Measurements from ENCODE around the gene TMEM187.

TMEM187 gene

GRCh38 chrX:154019061-154019621 lies 46.6 kb downstream of the TMEM187 start:
- Histone ChIP-seq H3K23ac (ENCODE audit: low read length) (no peak overlapping the region), H3K36me3 (ENCODE audit: control insufficient read depth in 1 of 2, insufficient read depth in 2 of 2, low read length in 2 of 2) (peaks cover 27 to 29% of the 10 kb centered on the region in 2 experiments), H2AK5ac (ENCODE audit: low read length) (peak overlapping the region; percentile 44), H3K9ac (ENCODE audit: low read length) (peak overlapping the region; percentile 52), H3K14ac (ENCODE audit: low read length) (peak overlapping the region; percentile 55), H2BK120ac (ENCODE audit: insufficient read depth, low read length, poor library complexity) (peak overlapping the region; percentile 7), H2BK12ac (ENCODE audit: low read length) (no peak overlapping the region), H3K79me2 (ENCODE audit: control insufficient read depth, insufficient read depth, low read length, poor library complexity) (peaks cover 6% of the 10 kb centered on the region), H3K4me1 (ENCODE audit: control insufficient read depth in 1 of 2, insufficient read depth in 2 of 2, low read length in 2 of 2) (peaks cover 11 to 23% of the 10 kb centered on the region in 2 experiments), H3K27ac (ENCODE audit: low read depth, low read length) (no peak overlapping the region), H3K18ac (ENCODE audit: low read length) (no peak overlapping the region), H3K4me3 (ENCODE audit: low read depth, low read length) (peak overlapping the region; percentile 70), H3K9me3 (ENCODE audit: insufficient read depth, low read depth, low read length) (no peaks in the 10 kb centered on the region), H3K27me3 (ENCODE audit: insufficient read depth, low read length) (no peaks in the 10 kb centered on the region), H3K4me2 (ENCODE audit: low read length) (peak overlapping the region; percentile 73), H3K79me1 (ENCODE audit: low read length) (peaks cover 8% of the 10 kb centered on the region), H3K4ac (ENCODE audit: low read depth, low read length) (peak overlapping the region; percentile 49), H4K8ac (ENCODE audit: low read depth, low read length) (peak overlapping the region; percentile 84), H4K91ac (ENCODE audit: low read depth, low read length) (peak overlapping the region; percentile 29), H2AFZ (ENCODE audit: insufficient read depth, low read length, poor library complexity) (no peak overlapping the region), H2BK5ac (ENCODE audit: low read depth, low read length, poor library complexity) (peak overlapping the region; percentile 12), H4K12ac (ENCODE audit: low read depth, low read length) (peak overlapping the region; percentile 34)
- no CpG with 5 or more reads among the region's 45 CpGs for WGBS (ENCODE audit: extremely low coverage, insufficient coverage, insufficient read length)
- no peak for DNase-seq

- no peaks in the 10 kb centered on the region for H3K9me3 ChIP-seq (ENCODE audit: insufficient read depth, low read depth, low read length)
- H4K8ac ChIP-seq (ENCODE audit: low read depth, low read length): peak within 1 kb of the TSS; percentile 86
- no CpG with 5 or more reads among the region's 99 CpGs for WGBS (ENCODE audit: extremely low coverage, insufficient coverage, insufficient read length)
Measured at GRCh38 chrX:154019633-154020528, 47.3 kb downstream of the TMEM187 start, which contains the start of gene IRAK1. TSS of gene IRAK1 (minus strand) at chrX:154019902. CDS start at chrX:154019812, 90 bp downstream.

GRCh38 chrX:154020536-154021115 lies 48.1 kb downstream of the TMEM187 start:
- Histone ChIP-seq H3K79me1 (ENCODE audit: low read length) (peaks cover 8% of the 10 kb centered on the region), H3K27ac (ENCODE audit: low read depth, low read length) (peak overlapping the region; percentile 73)

More at GRCh38 chrX:154019633-154020528, 47.3 kb downstream of the TMEM187 start, which contains the start of gene IRAK1:
- Histone ChIP-seq H3K18ac (ENCODE audit: low read length) (no peak within 1 kb of the TSS), H3K9ac (ENCODE audit: low read length) (peak within 1 kb of the TSS; percentile 80), H4K91ac (ENCODE audit: low read depth, low read length) (peak within 1 kb of the TSS; percentile 82), H4K12ac (ENCODE audit: low read depth, low read length) (peak within 1 kb of the TSS; percentile 83), H3K79me2 (ENCODE audit: control insufficient read depth, insufficient read depth, low read length, poor library complexity) (peaks cover 6% of the 10 kb centered on the region), H3K79me1 (ENCODE audit: low read length) (peaks cover 8% of the 10 kb centered on the region), H3K36me3 (ENCODE audit: control insufficient read depth in 1 of 2, insufficient read depth in 2 of 2, low read length in 2 of 2) (peaks cover 26 to 27% of the 10 kb centered on the region in 2 experiments), H3K4me3 (ENCODE audit: low read depth, low read length) (peak within 1 kb of the TSS; percentile 74), H3K4me1 (ENCODE audit: control insufficient read depth in 1 of 2, insufficient read depth in 2 of 2, low read length in 2 of 2) (peaks cover 11 to 23% of the 10 kb centered on the region in 2 experiments), H3K27ac (ENCODE audit: low read depth, low read length) (peak within 1 kb of the TSS; percentile 73), H3K23ac (ENCODE audit: low read length) (no peak within 1 kb of the TSS), H3K27me3 (ENCODE audit: insufficient read depth, low read length) (no peaks in the 10 kb centered on the region), H3K4ac (ENCODE audit: low read depth, low read length) (peak within 1 kb of the TSS; percentile 49), H2BK5ac (ENCODE audit: low read depth, low read length, poor library complexity) (peak within 1 kb of the TSS; percentile 50), H2BK120ac (ENCODE audit: insufficient read depth, low read length, poor library complexity) (peak within 1 kb of the TSS; percentile 30), H3K4me2 (ENCODE audit: low read length) (peak within 1 kb of the TSS; percentile 73), H2AK5ac (ENCODE audit: low read length) (peak within 1 kb of the TSS; percentile 44), H2BK12ac (ENCODE audit: low read length) (no peak within 1 kb of the TSS), H3K14ac (ENCODE audit: low read length) (peak within 1 kb of the TSS; percentile 59), H2AFZ (ENCODE audit: insufficient read depth, low read length, poor library complexity) (no peak within 1 kb of the TSS)
- peak; percentile 32 to 57 for DNase-seq

GRCh38 chrX:154021131-154021611 lies 48.6 kb downstream of the TMEM187 start:
- Histone ChIP-seq H3K4ac (ENCODE audit: low read depth, low read length) (no peak overlapping the region), H3K27ac (ENCODE audit: low read depth, low read length) (peak overlapping the region; percentile 42), H3K23ac (ENCODE audit: low read length) (no peak overlapping the region), H2AFZ (ENCODE audit: insufficient read depth, low read length, poor library complexity) (no peak overlapping the region), H2BK12ac (ENCODE audit: low read length) (no peak overlapping the region), H3K4me2 (ENCODE audit: low read length) (no peak overlapping the region), H3K14ac (ENCODE audit: low read length) (no peak overlapping the region), H2BK5ac (ENCODE audit: low read depth, low read length, poor library complexity) (no peak overlapping the region), H4K8ac (ENCODE audit: low read depth, low read length) (no peak overlapping the region), H4K91ac (ENCODE audit: low read depth, low read length) (no peak overlapping the region), H3K9me3 (ENCODE audit: insufficient read depth, low read depth, low read length) (no peaks in the 10 kb centered on the region), H3K36me3 (ENCODE audit: control insufficient read depth in 1 of 2, insufficient read depth in 2 of 2, low read length in 2 of 2) (peaks cover 17 to 19% of the 10 kb centered on the region in 2 experiments), H2AK5ac (ENCODE audit: low read length) (peak overlapping the region; percentile 39), H3K4me3 (ENCODE audit: low read depth, low read length) (no peak overlapping the region), H3K27me3 (ENCODE audit: insufficient read depth, low read length) (no peaks in the 10 kb centered on the region), H3K9ac (ENCODE audit: low read length) (no peak overlapping the region), H3K79me1 (ENCODE audit: low read length) (peaks cover 8% of the 10 kb centered on the region), H3K79me2 (ENCODE audit: control insufficient read depth, insufficient read depth, low read length, poor library complexity) (peaks cover 6% of the 10 kb centered on the region), H3K4me1 (ENCODE audit: control insufficient read depth in 1 of 2, insufficient read depth in 2 of 2, low read length in 2 of 2) (peaks cover 11 to 23% of the 10 kb centered on the region in 2 experiments), H4K12ac (ENCODE audit: low read depth, low read length) (no peak overlapping the region), H3K18ac (ENCODE audit: low read length) (no peak overlapping the region), H2BK120ac (ENCODE audit: insufficient read depth, low read length, poor library complexity) (no peak overlapping the region)
- DNase-seq: peak; percentile 44 to 51
- no CpG with 5 or more reads among the region's 11 CpGs for WGBS (ENCODE audit: extremely low coverage, insufficient coverage, insufficient read length)

More at GRCh38 chrX:154020536-154021115, 48.1 kb downstream of the TMEM187 start:
- Histone ChIP-seq H3K79me2 (ENCODE audit: control insufficient read depth, insufficient read depth, low read length, poor library complexity) (peaks cover 6% of the 10 kb centered on the region), H3K14ac (ENCODE audit: low read length) (no peak overlapping the region), H2BK12ac (ENCODE audit: low read length) (no peak overlapping the region), H3K9ac (ENCODE audit: low read length) (no peak overlapping the region), H4K91ac (ENCODE audit: low read depth, low read length) (peak overlapping the region; percentile 82), H3K23ac (ENCODE audit: low read length) (no peak overlapping the region), H4K12ac (ENCODE audit: low read depth, low read length) (peak overlapping the region; percentile 83), H3K4me2 (ENCODE audit: low read length) (peak overlapping the region; percentile 48), H2BK120ac (ENCODE audit: insufficient read depth, low read length, poor library complexity) (no peak overlapping the region), H3K4me3 (ENCODE audit: low read depth, low read length) (peak overlapping the region; percentile 74), H4K8ac (ENCODE audit: low read depth, low read length) (peak overlapping the region; percentile 86), H2BK5ac (ENCODE audit: low read depth, low read length, poor library complexity) (no peak overlapping the region), H3K9me3 (ENCODE audit: insufficient read depth, low read depth, low read length) (no peaks in the 10 kb centered on the region), H3K4ac (ENCODE audit: low read depth, low read length) (peak overlapping the region; percentile 49), H3K27me3 (ENCODE audit: insufficient read depth, low read length) (no peaks in the 10 kb centered on the region), H3K36me3 (ENCODE audit: control insufficient read depth in 1 of 2, insufficient read depth in 2 of 2, low read length in 2 of 2) (peaks cover 22 to 24% of the 10 kb centered on the region in 2 experiments), H2AFZ (ENCODE audit: insufficient read depth, low read length, poor library complexity) (no peak overlapping the region), H2AK5ac (ENCODE audit: low read length) (no peak overlapping the region), H3K4me1 (ENCODE audit: control insufficient read depth in 1 of 2, insufficient read depth in 2 of 2, low read length in 2 of 2) (peaks cover 11 to 23% of the 10 kb centered on the region in 2 experiments), H3K18ac (ENCODE audit: low read length) (no peak overlapping the region)
- DNase-seq: peak in 1 of 2 donors; percentile 41
- WGBS (ENCODE audit: extremely low coverage, insufficient coverage, insufficient read length): no CpG with 5 or more reads among the region's 9 CpGs
